Transverse colon (tissue), 4 donors: ENCODE data around the gene TACC2.

ENCODE experiments used
- POLR2A ChIP-seq: fragments of 450-650 bp; IDR thresholded peaks from one replicate; pipeline ENCODE4 v1.6.1; 2016; ENCODE audit warnings: antibody characterized with exemption, mild to moderate bottlenecking, moderate library complexity
- POLR2AphosphoS5 ChIP-seq, 3 donors: sonication (generic); formaldehyde crosslinking; IDR thresholded peaks; one replicate each; pipeline ENCODE4 v1.6.1; 2016; ENCODE audit warnings: antibody characterized with exemption in 3 of 3
- TF ChIP-seq, protein P1 (sequence below), 5 experiments: fragments of 200-600 bp in 3 of 5; fragments of 450-650 bp in 2 of 5; sonication (generic) in 3 of 5; IDR thresholded peaks; 1 replicate in 2 of 5; 2 replicates in 3 of 5; pipeline ENCODE4 v1.5.1; 2016 to 2017; ENCODE audit warnings: antibody characterized with exemption in 5 of 5, inconsistent platforms in 3 of 5, mild to moderate bottlenecking in 2 of 5, moderate library complexity in 1 of 5

GRCh38 chr10:121949049-121949448 is 39.9 kb upstream of the TACC2 start:
- TF ChIP-seq, protein P1, sequence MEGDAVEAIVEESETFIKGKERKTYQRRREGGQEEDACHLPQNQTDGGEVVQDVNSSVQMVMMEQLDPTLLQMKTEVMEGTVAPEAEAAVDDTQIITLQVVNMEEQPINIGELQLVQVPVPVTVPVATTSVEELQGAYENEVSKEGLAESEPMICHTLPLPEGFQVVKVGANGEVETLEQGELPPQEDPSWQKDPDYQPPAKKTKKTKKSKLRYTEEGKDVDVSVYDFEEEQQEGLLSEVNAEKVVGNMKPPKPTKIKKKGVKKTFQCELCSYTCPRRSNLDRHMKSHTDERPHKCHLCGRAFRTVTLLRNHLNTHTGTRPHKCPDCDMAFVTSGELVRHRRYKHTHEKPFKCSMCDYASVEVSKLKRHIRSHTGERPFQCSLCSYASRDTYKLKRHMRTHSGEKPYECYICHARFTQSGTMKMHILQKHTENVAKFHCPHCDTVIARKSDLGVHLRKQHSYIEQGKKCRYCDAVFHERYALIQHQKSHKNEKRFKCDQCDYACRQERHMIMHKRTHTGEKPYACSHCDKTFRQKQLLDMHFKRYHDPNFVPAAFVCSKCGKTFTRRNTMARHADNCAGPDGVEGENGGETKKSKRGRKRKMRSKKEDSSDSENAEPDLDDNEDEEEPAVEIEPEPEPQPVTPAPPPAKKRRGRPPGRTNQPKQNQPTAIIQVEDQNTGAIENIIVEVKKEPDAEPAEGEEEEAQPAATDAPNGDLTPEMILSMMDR (IDR thresholded peaks at IDR 0.05), result no peak
- no peak for TF ChIP-seq POLR2A
- no peak for TF ChIP-seq POLR2AphosphoS5 (IDR thresholded peaks at IDR 0.05)
